Stimulated activated CD8-positive, alpha-beta memory T cell treated with anti-CD3 and anti-CD28 coated beads, Interleukin-7, amount 100 ng/mL, for 1 hour (primary cell): ENCODE data around the gene PDGFRA.
"Not testable (repeated sequence)": the region's sequence is repeated elsewhere in the genome, so short reads cannot be mapped to it uniquely, and the experiment has no call there.

Experiments
- DNase-seq, 2 donors: peaks; one replicate each; pipeline ENCODE4 v3.0.0-alpha.2; 2020; ENCODE audit warnings: low read depth in 2 of 2

Gene PDGFRA

DNA sequence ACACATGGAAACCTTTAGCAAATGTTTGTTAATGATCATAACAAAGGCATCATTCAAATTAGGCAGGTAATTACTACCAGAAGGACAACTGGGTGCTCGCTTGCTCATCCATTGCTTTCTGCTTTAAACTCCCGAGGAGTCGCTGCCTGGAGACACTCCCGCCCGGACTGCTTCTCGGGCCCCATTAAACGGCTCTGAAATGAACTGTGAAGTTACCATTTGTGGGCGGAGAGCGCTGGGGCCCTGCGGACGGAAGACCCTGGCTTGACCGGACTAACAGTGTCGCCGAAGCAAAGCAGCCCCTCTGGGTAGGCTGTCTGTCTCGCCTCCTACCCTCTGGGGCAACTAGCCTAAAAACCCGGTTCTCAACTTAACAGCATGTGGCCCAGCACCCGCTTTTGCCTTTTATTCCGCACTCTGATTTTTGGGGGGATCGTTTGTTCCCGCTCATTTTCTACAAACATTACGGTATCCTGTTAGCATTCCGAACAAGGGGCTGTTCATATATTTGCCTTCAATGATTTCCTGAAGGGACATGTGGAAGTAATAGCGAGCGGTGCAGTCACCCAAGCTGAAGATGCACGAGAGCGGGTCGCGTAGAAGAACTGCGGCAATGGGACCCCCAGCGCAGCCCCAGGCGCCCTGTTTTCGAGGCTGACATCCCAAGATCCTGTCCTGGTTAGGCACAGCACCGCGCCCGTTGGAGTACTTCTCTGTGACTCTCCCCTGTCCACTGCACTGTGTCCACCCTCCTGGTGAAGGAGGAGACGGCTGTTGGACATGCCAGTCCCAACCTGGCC lies 1.6 kb upstream of the PDGFRA start:
- no peak for DNase-seq

DNA sequence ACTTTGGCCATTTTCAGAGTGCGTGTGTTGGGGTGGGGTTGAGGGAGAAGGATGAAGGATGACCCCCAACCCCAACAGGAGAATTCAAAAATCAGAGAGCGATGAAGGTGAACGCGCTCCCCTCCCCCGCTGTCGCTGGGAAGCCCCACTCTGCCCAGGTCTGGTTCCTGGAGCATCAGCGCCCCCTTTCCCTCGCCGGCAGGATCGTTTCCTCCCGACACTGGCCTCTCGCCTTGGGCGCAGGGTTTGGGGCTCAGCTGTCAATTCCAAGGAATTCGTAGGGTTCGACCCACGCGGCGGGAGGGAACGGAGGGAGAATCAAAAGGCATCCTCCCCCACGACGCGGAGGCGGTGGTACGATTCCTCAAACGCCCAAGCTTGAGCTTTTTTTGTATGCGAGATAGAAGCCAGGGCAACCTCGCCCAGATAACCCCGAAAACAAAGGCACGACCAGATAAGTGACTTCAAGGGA lies 1.0 kb upstream of the PDGFRA start:
- no peak for DNase-seq

DNA sequence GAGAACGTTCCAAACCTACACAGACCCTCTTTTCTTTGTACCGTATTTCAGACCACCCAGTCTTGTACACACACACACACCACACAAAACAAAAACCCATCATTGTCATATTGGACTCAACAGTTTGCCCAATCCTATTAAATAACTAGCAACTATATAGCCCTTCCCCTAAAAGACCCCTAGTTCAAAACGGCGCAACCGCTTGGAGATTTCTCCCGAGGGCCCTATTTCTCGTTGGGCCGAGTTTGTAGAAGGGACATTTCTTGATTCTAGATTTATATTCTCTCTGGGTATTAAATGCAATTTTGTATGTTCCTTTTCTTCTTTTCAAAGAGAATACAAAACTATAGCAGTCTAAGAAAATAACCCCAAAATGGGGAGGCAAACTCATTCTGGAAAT lies 547 bp upstream of the PDGFRA start:
- DNase-seq = no peak

DNA sequence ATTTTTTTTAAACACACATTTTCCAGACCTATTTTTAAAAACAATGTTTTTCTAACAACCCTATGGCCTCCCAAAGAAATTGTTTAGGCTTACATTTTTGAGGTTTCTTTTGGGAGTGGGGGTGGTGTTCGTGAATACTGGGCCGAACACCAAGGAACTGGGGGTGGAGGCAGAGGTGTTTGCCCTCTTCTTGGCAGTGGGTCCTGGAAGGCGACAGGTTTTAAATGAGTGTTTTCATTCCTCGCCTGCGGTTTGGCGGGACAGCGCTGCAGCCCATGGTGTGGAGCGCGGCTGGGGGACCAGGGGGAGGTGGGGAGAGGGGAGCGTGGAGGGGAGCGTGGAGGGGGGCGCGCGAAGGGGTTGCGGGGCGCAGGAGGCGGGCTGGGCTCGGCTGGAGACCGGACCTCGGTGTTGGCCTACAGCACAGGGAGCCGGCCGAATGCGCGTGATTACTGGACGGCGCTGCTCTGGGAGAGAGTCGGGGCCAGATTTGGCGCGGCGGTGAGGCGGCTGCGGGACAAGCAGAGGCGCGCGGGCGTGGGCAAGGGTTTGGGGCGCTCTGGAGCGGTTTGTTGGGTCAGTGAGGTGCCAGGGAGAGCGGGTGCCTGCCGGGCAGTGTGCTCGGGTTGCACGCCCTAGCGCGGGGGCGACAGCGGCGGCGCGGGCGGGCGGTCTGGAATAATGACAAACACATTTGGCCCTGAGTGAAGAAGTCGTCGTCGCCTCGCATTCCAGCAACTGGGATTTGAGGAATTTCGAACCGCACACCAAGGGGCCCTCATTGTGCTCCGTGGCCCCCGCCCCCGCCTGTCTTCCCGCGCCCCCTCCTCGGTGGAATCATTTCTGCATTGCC lies 764 bp downstream of the PDGFRA start:
- DNase-seq = no peak

DNA sequence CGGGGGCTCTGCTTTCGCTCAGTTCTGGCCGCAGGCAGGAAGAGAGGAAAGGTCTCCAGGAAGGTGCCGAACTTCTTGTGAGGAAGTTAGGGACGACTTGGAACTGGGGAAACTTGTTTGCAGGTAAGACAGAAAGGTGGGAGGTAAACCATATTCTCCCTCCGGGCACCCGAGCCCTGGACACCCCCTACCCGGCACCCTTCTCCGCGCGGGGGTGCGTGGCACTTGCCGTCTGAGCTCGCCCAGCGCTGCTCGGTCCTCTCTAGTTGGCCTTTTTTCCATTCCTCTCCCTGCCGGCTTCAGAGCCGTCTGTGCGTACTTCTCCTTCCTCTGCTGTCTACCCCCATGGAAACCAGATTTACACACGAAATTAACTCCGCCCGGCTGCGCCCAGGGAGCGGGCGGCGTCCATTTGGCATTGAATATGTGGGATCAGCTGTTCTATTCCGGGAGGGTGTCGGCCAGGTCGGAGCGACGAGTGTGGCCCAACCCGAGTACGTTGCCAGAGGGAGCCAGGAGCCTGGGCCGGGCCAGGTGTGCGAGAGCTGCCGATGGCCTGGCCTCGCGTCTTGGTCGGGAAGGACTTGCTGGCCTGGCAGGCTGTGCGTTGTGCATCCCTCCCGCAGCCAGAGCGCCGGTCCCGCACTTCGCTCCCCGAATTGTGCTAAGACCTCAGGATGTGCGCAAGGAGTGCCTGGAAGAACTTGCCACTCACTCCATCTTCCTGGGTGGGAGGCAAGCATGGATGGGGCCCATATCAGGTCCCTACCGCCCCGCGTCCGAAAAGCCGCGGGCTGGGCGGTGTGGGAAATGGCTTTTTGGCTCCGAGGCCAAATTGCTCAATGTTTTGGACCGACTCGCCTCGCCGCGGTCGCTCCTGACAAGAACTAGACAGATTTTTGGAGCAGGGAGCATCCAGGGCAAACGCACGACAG lies 1.7 kb downstream of the PDGFRA start:
- no peak for DNase-seq

DNA sequence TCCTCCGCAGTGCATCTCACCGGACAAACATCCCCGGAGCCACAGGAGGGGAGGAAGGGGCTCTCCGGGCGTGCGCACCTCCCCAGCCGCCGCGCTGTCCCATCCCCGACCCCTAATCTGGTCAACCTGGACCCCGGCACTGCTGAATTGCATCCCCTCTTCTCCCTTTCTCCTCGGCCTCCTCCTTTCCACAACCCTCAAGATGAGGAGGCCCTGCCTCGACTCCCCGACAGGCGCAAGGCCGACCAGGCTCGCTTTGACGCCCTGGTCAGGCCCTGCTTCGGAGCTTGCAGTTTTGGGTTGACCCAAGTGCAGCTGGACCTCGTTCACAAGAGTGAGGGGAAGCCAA lies 2.3 kb downstream of the PDGFRA start:
- no peak for DNase-seq

DNA sequence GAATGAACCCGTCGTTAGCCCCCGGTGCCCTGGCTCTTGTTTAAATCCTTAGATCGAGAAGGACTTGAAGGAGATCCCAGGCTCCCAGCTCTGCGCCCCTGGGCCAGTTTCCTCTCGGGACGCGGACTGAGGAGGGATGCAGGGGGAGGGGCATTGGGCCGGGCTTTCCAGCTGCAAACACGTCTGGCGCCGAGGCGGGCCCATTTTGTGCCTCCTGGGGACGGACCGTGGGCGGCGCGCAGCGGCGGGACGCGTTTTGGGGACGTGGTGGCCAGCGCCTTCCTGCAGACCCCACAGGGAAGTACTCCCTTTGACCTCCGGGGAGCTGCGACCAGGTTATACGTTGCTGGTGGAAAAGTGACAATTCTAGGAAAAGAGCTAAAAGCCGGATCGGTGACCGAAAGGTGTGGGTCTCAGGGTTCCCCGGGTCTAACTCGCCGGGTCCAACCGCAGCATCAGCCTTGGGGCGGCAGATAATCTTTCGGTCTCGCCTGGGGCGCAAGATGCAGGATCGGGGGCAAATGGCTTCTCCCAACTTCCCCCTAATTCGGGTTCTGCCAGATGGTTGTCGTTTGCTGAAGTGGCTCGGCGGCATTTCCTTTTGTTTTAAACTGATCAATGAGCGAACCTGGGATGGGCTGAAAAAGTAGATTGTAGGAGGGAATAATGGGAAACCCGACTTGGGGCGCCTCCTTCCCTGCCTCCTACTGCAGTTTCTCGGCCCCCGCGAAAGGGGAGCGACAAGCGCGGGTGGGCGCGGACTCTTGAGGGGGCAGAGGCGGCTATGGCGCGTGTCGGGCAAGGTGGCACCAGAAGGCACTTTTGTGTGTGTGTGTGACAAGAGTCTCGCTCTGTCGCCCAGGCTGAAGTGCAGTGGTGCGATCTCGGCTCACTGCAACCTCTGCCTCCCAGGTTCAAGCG lies 2.9 kb downstream of the PDGFRA start:
- no peak for DNase-seq

DNA sequence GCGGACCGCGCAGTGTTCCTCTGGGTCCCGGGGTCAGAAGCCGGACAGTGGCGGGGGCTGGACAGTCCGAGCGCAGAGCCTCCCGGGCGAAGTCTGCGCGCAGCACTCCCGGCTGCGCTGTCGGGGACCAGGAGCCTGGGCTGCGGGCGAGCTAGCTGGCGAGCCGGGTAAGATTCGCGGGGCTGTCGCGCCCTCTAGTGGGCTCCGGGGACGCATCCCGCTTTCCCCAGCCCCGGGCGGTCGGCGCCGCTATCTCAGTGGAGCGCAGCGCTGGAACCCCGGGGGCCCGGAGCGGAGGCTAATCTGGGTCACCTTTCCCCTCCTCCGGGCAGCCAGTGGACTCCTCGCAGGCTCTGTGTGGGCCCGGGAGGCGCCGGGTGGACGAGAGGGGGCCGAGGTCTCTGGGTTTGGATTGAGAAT lies 4.2 kb downstream of the PDGFRA start:
- DNase-seq = peak; percentile 34 to 58

DNA sequence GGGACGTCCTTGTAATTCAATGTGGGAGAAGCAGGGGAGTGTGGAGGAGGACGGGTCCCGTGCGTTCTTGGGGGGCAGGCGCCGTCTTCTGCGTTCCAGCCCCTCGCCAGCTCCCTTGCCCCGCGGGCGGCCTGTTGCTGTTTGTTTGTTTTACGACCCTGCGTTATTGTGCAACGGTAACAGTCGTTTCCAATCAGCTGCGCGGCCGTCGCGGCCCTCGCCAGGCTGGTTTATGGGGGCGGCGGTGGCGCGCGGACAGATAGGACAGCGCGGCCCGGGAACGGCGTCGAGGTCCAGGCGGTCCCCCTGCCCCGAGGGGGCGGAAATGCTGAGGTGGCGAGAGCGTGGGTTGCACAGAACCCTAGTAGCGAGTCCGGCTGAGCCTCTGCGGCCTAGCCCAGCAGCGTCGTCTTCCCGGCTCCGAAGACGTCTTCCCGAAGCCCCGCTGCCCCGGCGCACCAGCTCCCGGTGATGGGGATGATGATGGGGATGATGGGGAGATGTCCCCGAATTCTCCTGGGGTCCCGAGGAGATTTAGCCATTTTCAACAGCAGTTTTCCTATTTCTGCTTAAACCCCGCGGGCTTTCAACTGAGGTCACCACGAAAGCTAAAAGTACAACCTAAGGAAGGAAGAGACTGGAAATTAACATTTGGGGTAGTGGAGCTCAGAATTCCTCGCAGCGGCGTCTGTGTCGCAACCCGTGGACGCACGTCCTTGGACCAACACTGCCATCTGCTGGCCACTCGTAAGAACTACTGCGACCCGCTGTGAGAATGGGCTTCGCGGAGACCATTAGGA lies 4.8 kb downstream of the PDGFRA start:
- peak; percentile 48 to 51 for DNase-seq

DNA sequence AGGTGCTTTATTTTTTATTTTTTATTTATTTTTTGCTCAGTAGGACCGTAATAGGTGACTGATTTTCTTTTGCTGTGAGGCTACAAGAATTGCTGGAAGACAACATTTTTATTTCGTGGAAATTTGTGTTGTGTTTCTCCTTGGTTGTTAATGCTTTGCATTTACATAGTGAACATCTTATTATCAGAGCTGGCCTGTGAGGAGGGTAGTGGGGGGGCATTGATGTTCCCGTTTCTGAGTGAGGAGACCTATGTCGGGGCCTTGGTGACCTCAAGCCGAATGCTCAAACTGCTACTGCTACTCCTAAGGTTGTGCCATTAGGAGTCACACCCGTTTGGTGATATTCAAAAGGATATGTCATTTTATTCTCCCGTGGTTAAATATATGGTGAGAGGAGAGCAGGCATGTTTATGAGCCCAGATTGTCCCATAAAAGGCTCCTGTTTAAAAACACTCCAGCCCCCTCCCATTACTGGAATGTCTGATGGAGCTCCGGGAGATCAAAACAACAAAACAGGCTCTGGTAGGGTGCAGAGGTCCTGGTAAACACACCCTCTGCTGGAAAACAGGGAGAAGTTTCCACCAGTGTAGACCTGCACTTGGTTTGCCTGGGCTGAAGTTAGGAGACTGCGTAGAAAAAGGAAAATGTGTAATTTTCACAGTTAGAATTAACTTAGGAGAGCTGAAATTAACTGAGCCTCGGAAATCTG lies 5.6 kb downstream of the PDGFRA start:
- no peak for DNase-seq

DNA sequence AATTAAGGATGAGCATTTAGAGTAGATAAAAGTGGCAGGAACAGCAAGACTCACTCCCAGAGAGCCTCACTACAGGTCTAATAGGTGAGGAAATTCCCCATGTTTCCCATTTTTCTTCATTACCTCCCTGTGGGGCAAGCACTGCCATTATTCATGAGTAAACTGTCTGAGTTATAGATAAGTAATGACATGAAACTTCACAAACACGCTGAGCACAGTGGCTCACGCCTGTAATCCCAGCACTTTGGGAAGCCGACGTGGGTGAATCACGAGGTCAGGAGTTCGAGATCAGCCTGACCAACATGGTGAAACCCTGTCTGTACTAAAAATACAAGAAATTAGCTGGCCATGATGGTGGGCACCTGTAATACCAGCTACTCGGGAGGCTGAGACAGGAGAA lies 7.2 kb downstream of the PDGFRA start:
- DNase-seq = not testable (repeated sequence)

DNA sequence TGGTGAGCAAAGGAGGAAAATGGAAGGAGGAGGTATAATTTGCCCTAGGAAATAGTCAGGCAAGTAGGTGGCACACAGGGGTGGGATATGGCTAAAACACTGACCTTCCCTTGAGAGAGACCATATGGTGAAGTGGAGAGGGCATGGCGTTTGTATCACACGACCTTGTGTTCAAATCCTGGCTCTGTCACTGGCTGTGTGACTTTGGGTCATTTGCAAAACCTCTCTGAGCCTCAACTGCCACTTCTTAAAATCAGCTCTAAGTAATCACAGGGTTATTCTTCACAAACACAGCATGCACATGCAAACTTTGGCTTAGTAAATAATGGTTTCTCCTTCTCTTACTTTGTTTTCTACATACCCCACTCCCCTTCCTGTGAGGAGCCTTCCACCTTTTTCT lies 8.7 kb downstream of the PDGFRA start:
- DNase-seq = no peak

DNA sequence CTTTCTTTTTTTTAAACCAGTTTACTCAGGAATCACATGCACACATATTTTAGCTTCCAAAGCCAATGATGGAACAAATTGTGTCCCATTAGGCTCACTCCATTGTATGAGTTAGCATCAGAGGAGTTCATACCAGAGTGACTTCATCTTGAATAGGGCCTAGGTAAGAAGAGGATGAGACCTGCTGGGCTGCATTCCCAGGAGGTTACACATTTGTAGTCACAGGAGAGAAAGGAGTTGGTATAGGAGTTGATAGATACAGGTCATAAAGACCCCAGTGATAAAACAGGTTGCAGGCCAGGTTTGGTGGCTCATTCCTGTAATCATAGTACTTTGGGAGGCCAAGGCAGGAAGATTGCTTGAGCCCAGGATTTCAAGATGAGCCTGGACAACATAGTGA lies 9.3 kb downstream of the PDGFRA start:
- no peak for DNase-seq

DNA sequence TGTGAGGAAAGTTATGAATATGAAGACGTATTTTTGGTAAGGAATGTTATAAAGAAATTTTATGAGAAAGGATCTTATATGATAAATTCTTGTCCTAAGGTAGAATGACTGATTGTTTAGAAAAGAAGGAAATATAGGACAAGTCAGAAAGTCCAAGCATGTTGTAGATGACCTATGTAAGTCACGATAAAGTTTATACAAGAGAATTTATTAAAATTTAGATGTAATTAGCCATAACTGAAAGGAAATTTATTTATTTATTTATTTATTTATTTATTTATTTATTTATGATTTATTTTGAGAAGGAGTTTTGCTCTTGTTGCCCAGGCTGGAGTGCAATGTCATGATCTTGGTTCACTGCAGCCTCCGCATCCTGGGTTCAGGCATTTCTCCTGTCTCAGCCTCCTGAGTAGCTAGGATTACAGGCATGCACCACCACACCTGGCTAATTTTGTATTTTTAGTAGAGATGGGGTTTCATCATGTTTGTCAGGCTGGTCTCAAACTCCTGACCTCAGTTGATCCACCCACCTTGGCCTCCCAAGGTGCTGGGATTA lies 12.3 kb downstream of the PDGFRA start:
- not testable (repeated sequence) for DNase-seq

DNA sequence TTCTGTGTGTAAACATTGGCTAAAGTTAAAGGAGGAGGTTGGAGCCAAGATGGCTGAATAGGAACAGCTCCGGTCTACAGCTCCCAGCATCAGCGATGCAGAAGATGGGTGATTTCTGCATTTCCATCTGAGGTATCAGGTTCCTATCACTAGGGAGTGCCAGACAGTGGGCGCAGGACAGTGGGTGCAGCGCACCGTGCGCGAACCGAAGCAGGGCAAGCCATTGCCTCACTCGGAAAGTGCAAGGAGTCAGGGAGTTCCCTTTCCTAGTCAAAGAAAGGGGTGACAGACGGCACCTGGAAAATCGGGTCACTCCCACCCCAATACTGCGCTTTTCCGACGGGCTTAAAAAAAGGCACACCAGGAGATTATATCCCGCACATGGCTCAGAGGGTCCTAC lies 14.4 kb downstream of the PDGFRA start:
- not testable (repeated sequence) for DNase-seq

DNA sequence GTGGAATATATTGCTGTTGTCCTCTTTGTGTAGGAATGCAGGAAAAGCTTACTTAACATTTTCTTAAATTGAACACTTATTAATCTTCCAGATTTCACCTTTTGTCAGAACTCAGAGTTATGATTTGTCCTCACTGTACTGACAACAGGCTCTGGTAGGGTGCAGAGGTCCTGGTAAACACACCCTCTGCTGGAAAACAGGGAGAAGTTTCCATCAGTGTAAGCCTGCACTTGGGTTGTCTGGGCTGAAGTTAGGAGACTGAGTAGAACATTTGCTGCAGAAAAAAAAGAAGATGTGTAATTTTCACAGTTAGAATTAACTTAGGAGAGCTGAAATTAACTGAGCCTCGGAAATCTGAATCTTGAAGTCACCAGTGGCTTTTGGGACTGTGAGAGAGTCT lies 23.2 kb downstream of the PDGFRA start:
- not testable (repeated sequence) for DNase-seq

DNA sequence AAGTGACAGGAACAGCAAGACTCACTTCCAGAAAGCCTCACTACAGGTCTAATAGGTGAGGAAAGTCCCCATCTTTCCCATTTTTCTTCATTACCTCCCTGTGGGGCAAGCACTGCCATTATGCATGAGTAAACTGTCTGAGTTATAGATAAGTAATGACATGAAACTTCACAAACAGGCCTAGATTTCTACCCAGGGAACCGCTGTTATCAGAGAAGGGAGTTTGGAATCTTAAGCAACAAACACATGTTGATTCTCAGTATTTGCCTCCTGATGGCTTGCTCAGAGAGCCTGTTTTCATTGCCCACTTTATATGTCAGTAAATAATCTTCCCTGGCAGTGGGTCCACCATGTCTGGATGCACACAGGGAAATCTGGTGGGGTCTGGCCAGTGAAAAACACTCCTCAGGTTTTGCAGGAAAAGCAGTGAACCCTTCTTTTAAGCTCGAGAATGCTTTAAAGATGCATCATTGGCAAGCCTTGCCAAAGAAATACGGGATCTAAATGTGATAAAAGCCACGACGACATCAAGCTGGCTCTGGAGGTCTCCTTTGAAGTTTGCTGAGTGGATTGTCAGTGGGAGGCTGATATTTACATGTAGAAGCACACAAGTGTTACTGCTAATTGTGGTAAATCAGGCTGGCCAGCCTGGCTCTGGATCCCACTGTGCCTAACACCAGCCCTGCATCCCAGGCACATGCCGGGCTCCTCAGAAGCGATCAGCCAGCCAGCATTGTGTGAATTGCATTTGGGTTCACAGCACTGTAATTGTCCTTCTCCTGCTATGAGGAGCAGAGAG lies 25.2 kb downstream of the PDGFRA start:
- DNase-seq = no peak

DNA sequence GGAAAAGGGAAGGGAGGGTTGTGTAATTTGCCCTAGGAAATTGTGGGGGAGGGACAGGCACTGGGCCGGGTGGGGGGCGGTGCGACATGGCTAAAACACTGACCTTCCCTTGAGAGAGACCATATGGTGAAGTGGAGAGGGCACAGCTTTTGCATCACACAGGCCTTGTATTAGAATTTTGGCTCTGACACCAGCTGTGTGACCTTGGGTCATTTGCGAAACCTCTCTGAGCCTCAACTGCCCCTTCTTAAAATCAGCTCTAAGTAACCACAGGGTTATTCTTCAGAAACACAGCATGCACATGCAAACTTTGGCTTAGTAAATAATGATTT lies 25.8 kb downstream of the PDGFRA start:
- no peak for DNase-seq
